ENCODE results near the gene LASP1. TPM values are rescaled to one million over a fixed set of nuclear protein-coding genes. Genes with fewer than 3 reads are reported as not detected.
A peak's percentile ranks its signal among the peaks of the same experiment; 100 is the strongest.

The LASP1 gene
- total and polyA plus RNA-seq, 2 of the 4 experiments (the other 2 are of a cell fraction), result 79.8 to 262 TPM

DNA sequence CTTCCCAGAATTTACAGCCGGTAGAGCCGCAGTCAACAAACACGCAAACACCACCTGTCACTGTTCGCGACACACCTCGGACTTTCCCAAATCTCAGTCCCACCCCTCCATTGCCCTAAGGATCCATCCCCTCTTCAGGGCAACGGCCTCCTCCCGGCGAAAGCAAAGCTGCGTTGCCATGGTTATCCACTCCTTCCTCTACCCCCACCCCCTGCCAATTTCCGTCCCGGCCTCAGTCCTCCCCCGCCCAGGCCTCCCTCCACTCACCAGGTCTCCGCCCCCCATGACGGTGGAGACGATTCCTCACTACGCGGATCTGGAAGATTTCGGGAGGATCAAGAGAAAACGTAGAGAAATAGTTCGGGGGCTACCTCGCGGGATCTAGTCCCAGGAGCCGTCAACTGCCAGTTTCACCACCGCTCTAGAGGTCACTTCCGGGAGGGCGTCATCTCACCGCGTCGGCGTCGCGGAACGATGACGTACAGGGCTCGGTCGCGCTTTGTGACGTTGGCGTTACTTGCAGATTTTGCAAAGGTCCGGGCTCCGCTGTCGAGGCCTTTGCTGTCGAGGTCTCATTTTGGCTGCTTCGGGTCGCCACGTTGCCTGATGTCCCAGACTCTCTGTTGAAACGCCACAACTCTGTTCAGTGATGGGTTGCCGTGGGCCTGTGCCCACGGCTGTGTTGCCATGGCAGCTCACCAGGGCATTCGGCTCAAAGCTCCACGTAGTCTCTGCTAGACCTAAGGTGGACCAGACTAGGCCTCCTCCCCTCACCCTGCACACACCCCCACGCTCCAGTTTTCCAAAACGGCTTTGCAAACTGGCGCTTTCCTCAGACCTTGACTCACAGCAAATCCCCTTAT is 44.7 kb upstream of the LASP1 start, which contains the start of gene CWC25 (continued):
- TF ChIP-seq, protein P1, sequence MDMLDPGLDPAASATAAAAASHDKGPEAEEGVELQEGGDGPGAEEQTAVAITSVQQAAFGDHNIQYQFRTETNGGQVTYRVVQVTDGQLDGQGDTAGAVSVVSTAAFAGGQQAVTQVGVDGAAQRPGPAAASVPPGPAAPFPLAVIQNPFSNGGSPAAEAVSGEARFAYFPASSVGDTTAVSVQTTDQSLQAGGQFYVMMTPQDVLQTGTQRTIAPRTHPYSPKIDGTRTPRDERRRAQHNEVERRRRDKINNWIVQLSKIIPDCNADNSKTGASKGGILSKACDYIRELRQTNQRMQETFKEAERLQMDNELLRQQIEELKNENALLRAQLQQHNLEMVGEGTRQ (IDR thresholded peaks at IDR 0.05; ENCODE audit: low read depth, low read length), result no peak

DNA sequence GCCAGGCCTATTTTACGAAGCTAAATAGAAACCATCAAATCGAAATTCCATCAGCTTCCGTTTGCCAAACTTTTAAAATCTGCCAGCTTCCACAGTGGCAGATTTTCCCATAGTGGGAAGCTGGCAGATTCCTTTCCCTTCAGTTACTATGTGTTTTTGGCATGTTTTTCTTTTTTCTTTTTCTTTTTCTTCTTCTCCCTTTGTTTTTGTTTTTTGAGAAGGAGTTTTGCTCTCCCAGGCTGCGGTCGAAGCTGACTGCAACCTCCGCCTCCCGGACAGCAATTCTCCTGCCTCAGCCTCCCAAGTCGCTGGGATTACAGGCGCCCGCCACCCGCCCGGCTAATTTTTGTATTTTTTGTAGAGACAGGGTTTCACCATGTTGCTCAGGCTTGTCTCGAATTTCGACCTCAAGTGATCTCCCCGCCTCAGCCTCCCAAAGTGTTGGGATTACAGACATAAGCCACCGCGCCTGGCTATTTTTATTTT is 44.1 kb upstream of the LASP1 start:
- peak overlapping the region; percentile 85 for H3K4me2 ChIP-seq (ENCODE audit: low read depth, low read length)
- peak overlapping the region; percentile 82 for H2BK120ac ChIP-seq (ENCODE audit: low read depth, low read length)
- CTCF ChIA-PET, result no interaction called here
- 0 out of 2 replicates have a peak, but pooled peaks cover 3% of the 10 kb centered on the region for H3K4me1 ChIP-seq (ENCODE audit: control insufficient read depth, insufficient read depth, low read length)
- peaks cover 3 to 37% of the 10 kb centered on the region in 2 experiments for H3K79me1 ChIP-seq (ENCODE audit: low read depth in 1 of 2, low read length in 2 of 2)
- in situ Hi-C loops (cut with MboI; ENCODE audit: low sequenced_read_pairs), result no loop called here
- peak overlapping the region; percentile 99 for H4K5ac ChIP-seq (ENCODE audit: low read depth, low read length)
- H3K9ac ChIP-seq (ENCODE audit: low read depth, low read length), result peak overlapping the region; percentile 83
- POLR2A ChIA-PET (ENCODE audit: unreplicated experiment), result no interaction called here
- peak overlapping the region; percentile 98 for H4K91ac ChIP-seq (ENCODE audit: insufficient read depth, low read depth, low read length)
- H3K56ac ChIP-seq (ENCODE audit: extremely low read depth, insufficient read depth, low read length), result 0 out of 2 replicates have a peak overlapping the region, but pooled peaks have one; percentile 92
- H3K9me1 ChIP-seq (ENCODE audit: insufficient read depth, low read length), result no peaks in the 10 kb centered on the region
- peak overlapping the region; percentile 95 for H3K4ac ChIP-seq (ENCODE audit: low read depth, low read length)
- H2BK20ac ChIP-seq (ENCODE audit: low read depth, low read length), result peak overlapping the region; percentile 54
- intact Hi-C loops (cut with micrococcal nuclease), result loop anchor here (1.0 kb wide), 1 partner anchor 26 kb away; no protein-coding TSS in a partner anchor
- H2AK5ac ChIP-seq (ENCODE audit: low read depth, low read length), result peak overlapping the region; percentile 95
- no peak for ATAC-seq (ENCODE audit: low read depth)
- peak overlapping the region; percentile 91 for H3K27ac ChIP-seq (ENCODE audit: insufficient read depth, low read length)
- no peak for DNase-seq
- BruUV-seq (replicated peaks), result no TSS peak
- H4K8ac ChIP-seq (ENCODE audit: low read depth in 2 of 2, low read length in 2 of 2), result peak overlapping the region; percentile 99 to 100
- H3K27me3 ChIP-seq (ENCODE audit: control insufficient read depth, insufficient read depth, low read length), result peaks cover 3% of the 10 kb centered on the region; the same call in 1 of the 2 replicates
- peaks cover 11% of the 10 kb centered on the region for H4K20me1 ChIP-seq (ENCODE audit: insufficient read depth, low read length)
- H3K23ac ChIP-seq (ENCODE audit: low read depth, low read length), result peak overlapping the region; percentile 91
- H3K4me3 ChIP-seq (ENCODE audit: insufficient read depth, low read depth, low read length), result peak overlapping the region; percentile 62; the same call in 1 of the 2 replicates
- 90% methylated on average over 4 of the region's 17 CpGs; no CpG with 5 or more reads in 1 of the 2 experiments for WGBS, 2 experiments (ENCODE audit: extremely low coverage in 2 of 2, insufficient read length in 1 of 2)
- peak overlapping the region; percentile 96; the same call in 1 of the 2 replicates for H3K14ac ChIP-seq (replicated peaks; ENCODE audit: low read depth, low read length)
- H2BK15ac ChIP-seq (ENCODE audit: low read depth, low read length), result peak overlapping the region; percentile 28; the same call in 1 of the 3 replicates
- H3K9me3 ChIP-seq (ENCODE audit: control insufficient read depth, insufficient read depth, low read length), result no peaks in the 10 kb centered on the region
- dilution Hi-C loops (cut with HindIII; ENCODE audit: low sequenced_read_pairs, unreplicated experiment), result no loop called here
- TF ChIP-seq, protein P2, sequence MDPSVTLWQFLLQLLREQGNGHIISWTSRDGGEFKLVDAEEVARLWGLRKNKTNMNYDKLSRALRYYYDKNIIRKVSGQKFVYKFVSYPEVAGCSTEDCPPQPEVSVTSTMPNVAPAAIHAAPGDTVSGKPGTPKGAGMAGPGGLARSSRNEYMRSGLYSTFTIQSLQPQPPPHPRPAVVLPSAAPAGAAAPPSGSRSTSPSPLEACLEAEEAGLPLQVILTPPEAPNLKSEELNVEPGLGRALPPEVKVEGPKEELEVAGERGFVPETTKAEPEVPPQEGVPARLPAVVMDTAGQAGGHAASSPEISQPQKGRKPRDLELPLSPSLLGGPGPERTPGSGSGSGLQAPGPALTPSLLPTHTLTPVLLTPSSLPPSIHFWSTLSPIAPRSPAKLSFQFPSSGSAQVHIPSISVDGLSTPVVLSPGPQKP (IDR thresholded peaks at IDR 0.05; ENCODE audit: borderline replicate concordance, low read depth, low read length), result no peak
- TF ChIP-seq RCOR1 (IDR thresholded peaks at IDR 0.05; ENCODE audit: insufficient replicate concordance, low read length), result no peak
- TF ChIP-seq CEBPB (IDR thresholded peaks at IDR 0.05; ENCODE audit: low read depth, low read length), result no peak
- no peak for TF ChIP-seq SMC3 (IDR thresholded peaks at IDR 0.05; ENCODE audit: low read depth, low read length)
- TF ChIP-seq POLR2A (IDR thresholded peaks at IDR 0.05; ENCODE audit: low read depth, low read length), result no peak
- peak overlapping the region; percentile 99 for H2AK9ac ChIP-seq (replicated peaks; ENCODE audit: low read depth, low read length, poor library complexity)
- H3K18ac ChIP-seq (ENCODE audit: low read depth, low read length), result peak overlapping the region; percentile 83; the same call in 1 of the 2 replicates
- H3K36me3 ChIP-seq (ENCODE audit: control insufficient read depth, insufficient read depth, low read length), result peaks cover 6% of the 10 kb centered on the region
- peak overlapping the region; percentile 99 for H2BK5ac ChIP-seq (ENCODE audit: low read depth, low read length, poor library complexity, severe bottlenecking)
- peak overlapping the region; percentile 97 for H2AFZ ChIP-seq (replicated peaks; ENCODE audit: low read length, poor library complexity)

Measured in IMR-90 (cell line).